Chondrocyte (in vitro differentiated cells): ENCODE results near the gene TYW1B. TPM values are rescaled to one million over a fixed set of nuclear protein-coding genes. Genes with fewer than 3 reads are reported as not detected.
"Not testable (repeated sequence)": the region's sequence is repeated elsewhere in the genome, so short reads cannot be mapped to it uniquely, and the experiment has no call there.

Source experiments
- DNase-seq: peaks from one replicate; pipeline ENCODE4 v3.0.0; 2021; ENCODE audit warnings: mixed read lengths, low spot score
- H3K27ac Mint-ChIP-seq: one replicate; pipeline ENCODE4 v1.8.0; 2021; ENCODE audit warnings: mild to moderate bottlenecking, moderate library complexity, mixed read lengths; ENCODE audit not compliant: unreplicated experiment
- H3K27me3 Mint-ChIP-seq: 2 replicates; pipeline ENCODE4 v1.8.0; 2021; ENCODE audit warnings: low read depth, mixed read lengths
- H3K36me3 Mint-ChIP-seq: 2 replicates; pipeline ENCODE4 v1.8.0; 2021; ENCODE audit warnings: low read depth, mixed read lengths
- H3K4me1 Mint-ChIP-seq: 2 replicates; pipeline ENCODE4 v1.8.0; 2021; ENCODE audit warnings: low read depth, mild to moderate bottlenecking, mixed read lengths
- H3K4me3 Mint-ChIP-seq: one replicate; pipeline ENCODE4 v1.8.0; 2021; ENCODE audit warnings: mild to moderate bottlenecking, moderate library complexity, mixed read lengths; ENCODE audit not compliant: unreplicated experiment
- H3K9me3 Mint-ChIP-seq: 2 replicates; pipeline ENCODE4 v1.8.0; 2021; ENCODE audit warnings: low read depth, mixed read lengths
- total RNA-seq: library from RNA; stranded (reverse); gene quantifications from 3 replicates; pipeline ENCODE4 v1.2.1, GENCODE V29; 2021
- TF ChIP-seq, protein P1 (sequence below): fragments of 200-600 bp; sonication (generic); IDR thresholded peaks from 2 replicates; pipeline ENCODE4 v1.5.0; 2021; ENCODE audit warnings: antibody characterized with exemption, mild to moderate bottlenecking, moderate library complexity

The TYW1B gene
- total RNA-seq, 1 donor from 2014 or later: 1.2 TPM

DNA sequence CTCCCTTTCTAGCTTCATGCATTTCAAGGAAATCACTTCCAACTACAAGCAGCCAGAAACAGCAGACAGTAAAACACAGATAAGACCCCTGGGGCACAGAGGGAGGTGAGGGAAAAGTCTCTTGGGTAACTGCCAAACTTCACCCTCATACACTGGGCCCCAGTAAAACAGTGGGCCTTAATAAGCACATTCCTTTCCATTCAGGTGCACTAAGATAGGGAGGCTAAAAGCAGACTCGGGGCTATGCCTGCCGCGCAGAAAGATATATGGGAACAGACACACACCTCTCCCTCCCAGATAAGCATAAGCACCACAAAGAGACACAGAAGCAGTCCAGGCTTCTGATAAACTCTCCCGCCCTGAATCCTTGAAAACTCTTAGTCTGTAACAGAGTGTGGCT is 117.0 kb downstream of the TYW1B start:
- no peaks in the 10 kb centered on the region for H3K27me3 Mint-ChIP-seq
- H3K9me3 Mint-ChIP-seq: peaks cover 3% of the 10 kb centered on the region
- TF ChIP-seq, protein P1, sequence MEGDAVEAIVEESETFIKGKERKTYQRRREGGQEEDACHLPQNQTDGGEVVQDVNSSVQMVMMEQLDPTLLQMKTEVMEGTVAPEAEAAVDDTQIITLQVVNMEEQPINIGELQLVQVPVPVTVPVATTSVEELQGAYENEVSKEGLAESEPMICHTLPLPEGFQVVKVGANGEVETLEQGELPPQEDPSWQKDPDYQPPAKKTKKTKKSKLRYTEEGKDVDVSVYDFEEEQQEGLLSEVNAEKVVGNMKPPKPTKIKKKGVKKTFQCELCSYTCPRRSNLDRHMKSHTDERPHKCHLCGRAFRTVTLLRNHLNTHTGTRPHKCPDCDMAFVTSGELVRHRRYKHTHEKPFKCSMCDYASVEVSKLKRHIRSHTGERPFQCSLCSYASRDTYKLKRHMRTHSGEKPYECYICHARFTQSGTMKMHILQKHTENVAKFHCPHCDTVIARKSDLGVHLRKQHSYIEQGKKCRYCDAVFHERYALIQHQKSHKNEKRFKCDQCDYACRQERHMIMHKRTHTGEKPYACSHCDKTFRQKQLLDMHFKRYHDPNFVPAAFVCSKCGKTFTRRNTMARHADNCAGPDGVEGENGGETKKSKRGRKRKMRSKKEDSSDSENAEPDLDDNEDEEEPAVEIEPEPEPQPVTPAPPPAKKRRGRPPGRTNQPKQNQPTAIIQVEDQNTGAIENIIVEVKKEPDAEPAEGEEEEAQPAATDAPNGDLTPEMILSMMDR: no peak
- no peak overlapping the region for H3K4me3 Mint-ChIP-seq
- peaks cover 38% of the 10 kb centered on the region for H3K4me1 Mint-ChIP-seq
- H3K27ac Mint-ChIP-seq: no peak overlapping the region
- DNase-seq: no peak
- H3K36me3 Mint-ChIP-seq: peaks cover 4% of the 10 kb centered on the region

DNA sequence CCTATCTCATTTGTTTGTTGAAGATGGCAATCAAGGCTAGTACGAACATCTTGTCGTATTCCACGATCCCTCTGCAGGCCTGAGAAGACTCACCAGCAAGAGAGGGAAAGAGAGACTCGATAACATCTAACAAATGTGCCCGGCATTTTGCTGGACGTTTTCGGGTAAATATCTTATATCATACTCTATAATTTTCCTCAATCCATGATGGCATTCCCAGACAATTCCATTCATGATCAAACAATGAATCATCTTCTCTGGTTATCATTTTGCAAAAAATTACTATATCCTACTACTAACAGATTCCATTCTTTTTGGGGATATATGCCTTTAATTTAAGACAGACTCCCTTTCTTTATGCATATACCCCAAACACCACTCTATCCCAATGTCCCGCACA is 118.1 kb downstream of the TYW1B start:
- TF ChIP-seq, protein P1: no peak
- peaks cover 3% of the 10 kb centered on the region for H3K9me3 Mint-ChIP-seq
- H3K4me3 Mint-ChIP-seq: no peak overlapping the region
- H3K27me3 Mint-ChIP-seq: no peaks in the 10 kb centered on the region
- peaks cover 4% of the 10 kb centered on the region for H3K36me3 Mint-ChIP-seq
- DNase-seq: no peak
- H3K4me1 Mint-ChIP-seq: peaks cover 38% of the 10 kb centered on the region
- H3K27ac Mint-ChIP-seq: peak overlapping the region; percentile 65

DNA sequence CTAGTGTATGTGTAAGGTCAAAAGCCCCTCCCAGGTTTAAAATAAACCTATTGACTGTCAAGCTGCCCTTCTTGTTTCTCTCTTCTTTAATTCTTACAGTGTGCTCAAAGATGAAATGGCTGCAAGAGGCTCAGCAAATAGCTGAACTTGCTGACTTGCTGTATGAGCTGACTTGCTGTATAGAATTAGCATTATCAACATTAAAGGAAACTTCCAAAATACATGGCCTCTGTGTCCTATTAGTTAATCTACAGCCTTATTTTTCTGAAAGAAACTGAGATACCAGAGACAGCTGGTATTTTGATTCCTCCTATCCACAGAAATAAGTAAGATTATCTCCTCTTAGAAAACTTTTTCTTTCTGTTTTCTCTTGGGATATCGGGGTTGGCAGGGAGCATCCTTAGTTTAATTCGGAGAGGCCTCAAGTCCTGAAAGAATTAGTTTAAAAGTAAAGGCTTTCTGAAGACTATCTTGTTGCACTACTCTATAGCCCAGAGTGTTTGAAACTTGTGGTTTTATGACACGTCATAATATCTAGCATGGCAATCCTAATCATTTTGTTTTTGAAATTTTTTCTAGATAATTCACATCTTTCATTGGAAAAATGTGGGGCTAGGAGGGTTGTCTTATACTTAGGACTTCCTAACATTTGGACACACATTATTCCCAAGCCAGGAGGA is 119.5 kb downstream of the TYW1B start:
- Mint-ChIP-seq H3K27ac (peak overlapping the region; percentile 45), H3K4me1 (peaks cover 38% of the 10 kb centered on the region)
- H3K9me3 Mint-ChIP-seq, H3K36me3 Mint-ChIP-seq, H3K4me3 Mint-ChIP-seq, H3K27me3 Mint-ChIP-seq, DNase-seq: not testable (repeated sequence)

DNA sequence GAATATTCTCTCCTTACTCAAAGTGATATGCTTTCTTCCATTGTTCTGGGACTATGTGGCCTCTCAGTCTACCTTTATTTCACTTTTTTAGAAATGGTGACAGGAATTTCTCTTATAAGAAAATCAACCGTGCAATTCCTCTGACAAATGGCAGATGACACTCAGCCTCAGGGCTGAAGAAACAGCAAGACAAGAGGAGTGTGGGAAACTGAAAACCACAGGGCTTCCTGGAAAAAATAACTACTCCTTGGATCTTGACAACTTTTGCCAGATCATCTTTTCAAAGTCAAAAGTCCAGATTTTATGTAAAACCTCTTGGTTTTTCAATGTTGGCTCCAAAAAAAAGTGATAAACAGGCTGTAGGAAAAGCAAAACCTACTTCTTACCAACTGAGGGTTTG is 121.5 kb downstream of the TYW1B start:
- H3K36me3 Mint-ChIP-seq: peaks cover 4% of the 10 kb centered on the region
- H3K27ac Mint-ChIP-seq: peak overlapping the region; percentile 19
- no peak for DNase-seq
- TF ChIP-seq, protein P1: no peak
- H3K4me1 Mint-ChIP-seq: peaks cover 35% of the 10 kb centered on the region
- H3K9me3 Mint-ChIP-seq: peaks cover 3% of the 10 kb centered on the region
- H3K27me3 Mint-ChIP-seq: no peaks in the 10 kb centered on the region
- no peak overlapping the region for H3K4me3 Mint-ChIP-seq

DNA sequence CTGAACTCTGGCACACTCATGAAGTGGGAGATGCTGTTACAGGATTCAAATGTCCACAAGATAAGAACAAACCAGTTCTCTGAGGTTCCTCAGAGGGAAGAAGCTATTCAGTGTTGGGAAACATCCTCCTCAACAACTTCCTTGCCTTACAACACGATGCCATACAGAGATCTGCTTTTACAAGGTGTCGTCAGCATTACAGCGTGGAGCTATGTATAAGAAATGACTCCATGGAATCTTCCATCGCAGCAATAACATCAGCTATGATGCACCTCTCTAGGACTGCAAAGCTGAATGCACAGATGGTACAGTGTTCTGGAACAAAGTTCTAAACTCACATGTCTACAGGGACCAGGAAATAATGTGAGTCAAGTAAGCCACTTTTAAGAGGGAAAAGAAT is 122.3 kb downstream of the TYW1B start:
- H3K9me3 Mint-ChIP-seq, H3K36me3 Mint-ChIP-seq, H3K27ac Mint-ChIP-seq, H3K27me3 Mint-ChIP-seq, DNase-seq, H3K4me3 Mint-ChIP-seq: not testable (repeated sequence)
- peaks cover 29% of the 10 kb centered on the region for H3K4me1 Mint-ChIP-seq

DNA sequence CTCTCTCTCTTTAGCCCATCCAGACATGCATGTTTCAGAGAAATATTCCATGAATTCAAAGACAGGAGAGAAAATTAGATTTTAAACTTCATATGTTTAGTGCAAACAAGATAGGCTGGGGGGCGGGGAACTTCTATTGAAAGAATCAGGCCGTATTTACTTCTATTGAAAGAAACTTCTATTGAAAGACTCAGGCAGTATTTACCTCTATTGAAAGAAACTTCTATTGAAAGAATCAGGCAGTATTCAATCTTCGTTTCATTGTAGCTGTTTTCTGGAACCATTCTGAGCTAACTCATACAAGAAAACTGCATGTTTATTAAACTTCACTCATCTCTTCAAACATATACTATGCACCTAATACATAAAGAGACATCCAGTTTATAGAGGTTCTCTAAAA is 123.1 kb downstream of the TYW1B start:
- H3K27ac Mint-ChIP-seq: no peak overlapping the region
- TF ChIP-seq, protein P1: no peak

DNA sequence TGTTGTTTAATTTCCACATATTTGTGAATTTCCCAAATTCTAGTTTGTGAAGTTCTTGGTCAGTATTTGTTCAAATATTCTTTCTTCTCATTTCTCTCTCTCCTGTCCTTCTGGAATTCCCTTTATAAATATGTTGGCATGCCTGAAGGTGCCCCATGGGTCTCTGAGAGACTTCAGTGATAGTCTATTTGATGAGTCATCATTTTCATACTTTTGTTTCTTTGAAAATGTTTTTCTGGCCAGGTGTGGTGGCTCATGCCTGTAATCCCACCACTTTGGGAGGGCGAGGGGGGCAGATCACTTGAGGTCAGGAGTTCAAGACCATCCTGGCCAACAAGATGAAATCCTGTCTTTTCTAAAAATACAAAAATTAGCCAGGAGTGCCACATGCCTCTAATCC is 127.5 kb downstream of the TYW1B start:
- H3K27ac Mint-ChIP-seq, H3K36me3 Mint-ChIP-seq, H3K27me3 Mint-ChIP-seq, H3K9me3 Mint-ChIP-seq, H3K4me3 Mint-ChIP-seq, DNase-seq, H3K4me1 Mint-ChIP-seq: not testable (repeated sequence)

More for the DNA sequence above, 123.1 kb downstream of the TYW1B start:
- peaks cover 7% of the 10 kb centered on the region for H3K36me3 Mint-ChIP-seq
- no peak for DNase-seq
- H3K4me1 Mint-ChIP-seq: peaks cover 21% of the 10 kb centered on the region
- no peak overlapping the region for H3K4me3 Mint-ChIP-seq
- H3K27me3 Mint-ChIP-seq: no peaks in the 10 kb centered on the region
- peaks cover 7% of the 10 kb centered on the region for H3K9me3 Mint-ChIP-seq

DNA sequence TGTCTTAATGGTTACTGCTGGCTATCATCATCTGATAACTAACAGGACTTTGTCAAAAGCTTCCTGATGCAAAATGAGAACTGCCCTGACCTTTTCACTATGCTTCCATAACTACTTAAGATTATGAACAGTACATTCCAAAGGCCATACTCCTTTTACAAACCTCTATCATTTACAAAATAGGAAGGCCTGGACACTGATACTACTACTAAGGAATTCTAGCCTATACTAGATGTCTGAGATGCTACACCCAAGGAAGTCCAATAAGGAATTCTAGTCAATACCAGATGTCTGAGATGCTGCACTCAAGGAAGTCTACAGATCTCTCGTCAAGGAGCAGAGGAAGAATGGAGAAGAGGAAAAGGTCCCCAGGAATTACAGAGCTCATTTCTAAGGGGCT is 130.9 kb downstream of the TYW1B start:
- H3K36me3 Mint-ChIP-seq, H3K9me3 Mint-ChIP-seq, H3K4me3 Mint-ChIP-seq, H3K27me3 Mint-ChIP-seq, DNase-seq: not testable (repeated sequence)
- Mint-ChIP-seq H3K4me1 (peaks cover 20% of the 10 kb centered on the region), H3K27ac (peak overlapping the region; percentile 2)

DNA sequence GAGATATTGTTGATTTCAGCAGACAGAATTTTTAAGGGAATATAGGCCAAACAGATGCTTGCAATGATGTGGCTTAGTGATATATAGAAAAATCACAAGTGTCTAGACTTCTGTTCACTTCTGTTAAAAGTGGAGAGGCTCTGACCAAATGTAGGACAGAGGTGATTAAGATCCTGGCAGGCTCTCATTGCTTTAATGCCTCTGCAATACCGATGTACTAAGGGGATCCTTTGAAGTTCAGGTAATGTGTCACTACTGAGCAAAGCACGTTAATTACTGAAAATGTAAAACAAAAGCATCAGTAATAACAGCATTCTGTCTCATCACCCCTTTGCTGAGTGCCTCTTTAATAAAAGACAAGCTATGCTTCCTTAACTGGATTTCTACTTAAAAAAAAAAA is 131.4 kb downstream of the TYW1B start:
- DNase-seq, H3K9me3 Mint-ChIP-seq, H3K36me3 Mint-ChIP-seq, H3K4me3 Mint-ChIP-seq, H3K27ac Mint-ChIP-seq, H3K27me3 Mint-ChIP-seq: not testable (repeated sequence)
- H3K4me1 Mint-ChIP-seq: peaks cover 21% of the 10 kb centered on the region
